Stomach (tissue), 9 donors: ENCODE measurements around the gene BORCS6. TPM values are rescaled to one million over a fixed set of nuclear protein-coding genes. Genes with fewer than 3 reads are reported as not detected.
A peak's percentile ranks its signal among the peaks of the same experiment; 100 is the strongest.

ENCODE experiments used
- DNase-seq, 2 donors: peaks; one replicate each; pipeline versions ENCODE4 v3.0.0 to v3.0.0-alpha.2; 2013 to 2019
- H3K27ac ChIP-seq, 5 donors: fragments of 200-600 bp in 4 of 5; sonication (generic) in 4 of 5; one replicate each; pipeline ENCODE4 v1.5.1; 2013 to 2019; ENCODE audit warnings: mild to moderate bottlenecking in 1 of 5, moderate library complexity in 1 of 5
- H3K27me3 ChIP-seq, 3 donors: fragments of 200-600 bp; sonication (generic); one replicate each; pipeline ENCODE4 v1.5.1; 2017 to 2019; ENCODE audit warnings: mixed run types in 1 of 3
- H3K36me3 ChIP-seq, 4 donors: fragments of 200-600 bp; sonication (generic); 1 replicate in 3 of 4; 2 replicates in 1 of 4; pipeline ENCODE4 v1.5.1; 2016 to 2019
- H3K4me1 ChIP-seq, 4 donors: fragments of 200-600 bp; sonication (generic); one replicate each; pipeline ENCODE4 v1.5.1; 2016 to 2019
- H3K4me3 ChIP-seq, 4 donors: fragments of 200-600 bp; sonication (generic) in 3 of 4; one replicate each; pipeline ENCODE4 v1.5.1; 2016 to 2019; ENCODE audit warnings: mild to moderate bottlenecking in 1 of 4
- H3K9me3 ChIP-seq, 4 donors: fragments of 200-600 bp; sonication (generic); one replicate each; pipeline ENCODE4 v1.5.1; 2016 to 2019
- EP300 ChIP-seq: sonication (generic); formaldehyde crosslinking; IDR thresholded peaks from one replicate; pipeline ENCODE4 v1.6.1; 2017; ENCODE audit warnings: antibody characterized with exemption
- POLR2A ChIP-seq, 4 donors: fragments of 450-650 bp; IDR thresholded peaks; one replicate each; pipeline ENCODE4 v1.6.1; 2016; ENCODE audit warnings: antibody characterized with exemption in 4 of 4, control low read depth in 2 of 4, mild to moderate bottlenecking in 1 of 4, moderate library complexity in 1 of 4
- POLR2AphosphoS5 ChIP-seq, 3 donors: sonication (generic); formaldehyde crosslinking; IDR thresholded peaks; one replicate each; pipeline ENCODE4 v1.6.1; 2016; ENCODE audit warnings: antibody characterized with exemption in 3 of 3
- WGBS, 5 donors: extraction: QIAGEN DNeasy Blood & Tissue Kit in 3 of 5; methylation state at CpG; one replicate each; pipeline versions ENCODE4 v1.1.5 to v1.1.7; 2013 to 2018; 5-methylcytosine and 5-hydroxymethylcytosine counted together
- intact Hi-C: fragments of 100-400 bp; cut with DNase I; formaldehyde crosslinking; loops from one replicate; pipeline ENCODE4 v1.15.1; 2023; ENCODE audit warnings: low total_unique reads
- polyA plus RNA-seq, 3 donors: library from polyadenylated mRNA; stranded (reverse); fragments of 200-250 nt; gene quantifications; one replicate each; pipeline ENCODE4 v1.2.3, GENCODE V29; 2013
- total RNA-seq, 5 donors: library from RNA; depleted of rRNA; stranded (reverse); fragments of >200 nt; gene quantifications; one replicate each; pipeline versions ENCODE4 v1.1.0 to v1.2.3, GENCODE V29; 2014 to 2016
- TF ChIP-seq, protein P1 (sequence below), 7 experiments: fragments of 450-650 bp in 4 of 7; fragments of 200-600 bp in 3 of 7; sonication (generic) in 3 of 7; IDR thresholded peaks; one replicate each; pipeline ENCODE4 v1.5.1; 2016 to 2019; ENCODE audit warnings: antibody characterized with exemption in 7 of 7, control low read depth in 2 of 7, mild to moderate bottlenecking in 1 of 7
- donor health status: healthy with polysubstance abuse.
- donor health status: Bipolar disorder and iron deficiency.
- donor health status: healthy.

The BORCS6 gene
- total and polyA plus RNA-seq, 8 donors = 0.58 to 70.1 (median 7.3) TPM

DNA sequence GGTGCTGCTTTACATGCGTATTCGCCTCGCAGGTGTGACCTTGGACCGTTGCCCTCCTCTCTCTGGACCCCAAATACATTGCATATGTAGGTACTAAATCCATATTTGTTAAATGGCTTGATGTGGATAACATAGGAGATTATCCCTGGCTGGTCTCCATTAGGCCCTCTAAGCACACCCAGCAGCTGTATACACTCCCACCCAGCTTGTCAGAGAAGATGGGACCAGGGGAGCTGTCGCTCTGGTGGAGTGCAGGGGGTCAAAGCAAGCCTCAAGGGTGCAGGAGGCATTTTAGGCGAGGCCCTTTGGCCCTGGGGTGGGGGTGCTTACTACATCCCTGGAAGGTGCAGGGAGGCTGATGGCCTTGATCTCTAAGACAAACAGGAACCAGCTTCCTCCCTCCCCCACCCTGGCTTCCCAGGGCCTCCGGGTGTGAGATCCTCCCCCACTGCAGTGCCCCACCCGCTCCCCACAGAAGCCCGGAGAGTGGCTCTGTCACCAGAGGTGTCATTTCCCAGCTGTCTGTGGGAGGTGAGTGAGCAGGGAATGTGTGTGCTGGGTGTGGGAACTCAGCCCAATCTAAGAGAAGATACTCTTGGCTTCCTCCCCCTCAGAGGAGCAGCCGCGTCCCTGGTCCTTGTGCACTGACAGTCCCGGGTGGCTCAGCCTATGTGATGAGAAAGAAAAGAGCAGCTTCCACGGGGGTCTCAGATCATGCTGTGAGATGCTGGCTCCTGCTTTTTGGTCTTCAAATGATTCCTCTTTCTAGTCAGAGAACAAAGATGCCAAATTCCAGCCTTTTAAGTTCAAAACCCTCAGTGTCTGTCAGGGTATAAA, 25.8 kb downstream of the BORCS6 start:
- H3K36me3 ChIP-seq = peaks cover 17 to 28% (median 24%) of the 10 kb centered on the region in 4 donors
- TF ChIP-seq, protein P1, sequence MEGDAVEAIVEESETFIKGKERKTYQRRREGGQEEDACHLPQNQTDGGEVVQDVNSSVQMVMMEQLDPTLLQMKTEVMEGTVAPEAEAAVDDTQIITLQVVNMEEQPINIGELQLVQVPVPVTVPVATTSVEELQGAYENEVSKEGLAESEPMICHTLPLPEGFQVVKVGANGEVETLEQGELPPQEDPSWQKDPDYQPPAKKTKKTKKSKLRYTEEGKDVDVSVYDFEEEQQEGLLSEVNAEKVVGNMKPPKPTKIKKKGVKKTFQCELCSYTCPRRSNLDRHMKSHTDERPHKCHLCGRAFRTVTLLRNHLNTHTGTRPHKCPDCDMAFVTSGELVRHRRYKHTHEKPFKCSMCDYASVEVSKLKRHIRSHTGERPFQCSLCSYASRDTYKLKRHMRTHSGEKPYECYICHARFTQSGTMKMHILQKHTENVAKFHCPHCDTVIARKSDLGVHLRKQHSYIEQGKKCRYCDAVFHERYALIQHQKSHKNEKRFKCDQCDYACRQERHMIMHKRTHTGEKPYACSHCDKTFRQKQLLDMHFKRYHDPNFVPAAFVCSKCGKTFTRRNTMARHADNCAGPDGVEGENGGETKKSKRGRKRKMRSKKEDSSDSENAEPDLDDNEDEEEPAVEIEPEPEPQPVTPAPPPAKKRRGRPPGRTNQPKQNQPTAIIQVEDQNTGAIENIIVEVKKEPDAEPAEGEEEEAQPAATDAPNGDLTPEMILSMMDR (IDR thresholded peaks at IDR 0.05) = no peak
- TF ChIP-seq POLR2AphosphoS5 (IDR thresholded peaks at IDR 0.05) = peak in 2 of 3 donors; percentile 33 to 35
- no peak for TF ChIP-seq POLR2A (IDR thresholded peaks at IDR 0.05)
- DNase-seq = peak; percentile 55 to 86
- no peaks in the 10 kb centered on the region for H3K9me3 ChIP-seq
- intact Hi-C loops = no loop called here
- H3K4me1 ChIP-seq = peaks cover 35 to 52% (median 45%) of the 10 kb centered on the region in 4 donors
- no peak overlapping the region for H3K4me3 ChIP-seq
- 26 to 32% (median 28%) methylated on average over 10 to 13 of the region's 13 CpGs for WGBS, 5 donors
- H3K27ac ChIP-seq = peak overlapping the region; percentile 98 to 100 (median 99)
- no peaks in the 10 kb centered on the region for H3K27me3 ChIP-seq

- intact Hi-C loops = no loop called here
- Histone ChIP-seq H3K27ac (peak overlapping the region; percentile 98 to 100 (median 99)), H3K4me1 (peaks cover 44 to 61% (median 53%) of the 10 kb centered on the region in 4 donors), H3K36me3 (peaks cover 18 to 34% (median 26%) of the 10 kb centered on the region in 4 donors), H3K9me3 (no peaks in the 10 kb centered on the region), H3K27me3 (no peaks in the 10 kb centered on the region), H3K4me3 (peak overlapping the region; percentile 69 to 97 (median 94))
- DNase-seq = peak in 1 of 2 donors; percentile 69
- no peak for TF ChIP-seq EP300
- TF ChIP-seq, protein P1 (IDR thresholded peaks at IDR 0.05) = no peak
- TF ChIP-seq POLR2A (IDR thresholded peaks at IDR 0.05) = no peak
- no peak for TF ChIP-seq POLR2AphosphoS5 (IDR thresholded peaks at IDR 0.05)
- 11 to 27% (median 14%) methylated on average over 28 to 55 of the region's 55 CpGs for WGBS, 5 donors
These were observed 26.7 kb downstream of the BORCS6 start for GRCh38 chr17:8162997-8163977.

GRCh38 chr17:8162233-8162996, 27.6 kb downstream of the BORCS6 start, which contains the start of gene VAMP2:
VAMP2 (minus strand) TSS chr17:8162948; CDS start chr17:8162879, 69 bp downstream.
- peak; percentile 86 to 96 for DNase-seq
- intact Hi-C loops = no loop called here
- peaks cover 45 to 70% (median 60%) of the 10 kb centered on the region in 4 donors for H3K4me1 ChIP-seq
- H3K4me3 ChIP-seq = peak within 1 kb of the TSS; percentile 69 to 97 (median 94)
- no peaks in the 10 kb centered on the region for H3K9me3 ChIP-seq
- H3K27me3 ChIP-seq = no peaks in the 10 kb centered on the region
- H3K27ac ChIP-seq = peak within 1 kb of the TSS; percentile 98 to 100 (median 99)
- WGBS, 5 donors = 0 to 3% (median 0%) methylated on average over 18 to 75 of the region's 75 CpGs
- TF ChIP-seq, protein P1 (IDR thresholded peaks at IDR 0.05) = peak in 2 of 7 experiments; percentile 18 to 21
- TF ChIP-seq POLR2A (IDR thresholded peaks at IDR 0.05) (no peak), POLR2AphosphoS5 (IDR thresholded peaks at IDR 0.05) (peak; percentile 82 to 96 (median 95))
- peaks cover 18 to 41% (median 26%) of the 10 kb centered on the region in 4 donors for H3K36me3 ChIP-seq
